PC-9 (cell line): ENCODE results near the gene PKLR.

ENCODE experiments used
- CTCF ChIP-seq: fragments of 200-600 bp; sonication (generic); conservative IDR thresholded peaks from 2 replicates; pipeline ENCODE4 v1.6.1; 2017; ENCODE audit warnings: mixed run types, antibody characterized with exemption, mild to moderate bottlenecking, moderate library complexity
- EZH2 ChIP-seq: fragments of 200-600 bp; sonication (generic); IDR thresholded peaks from 2 replicates; pipeline ENCODE4 v1.8.0; 2017; ENCODE audit warnings: antibody characterized with exemption, low read depth

- no peak for TF ChIP-seq CTCF
- no peak for TF ChIP-seq EZH2
Observed at GRCh38 chr1:155254228-155254713, 47.0 kb downstream of the PKLR start.
